Right kidney (tissue), 9 donors: Measurements from ENCODE around the gene FOXRED2.
"Not testable (repeated sequence)": the region's sequence is repeated elsewhere in the genome, so short reads cannot be mapped to it uniquely, and the experiment has no call there.

Source experiments
- DNase-seq: peaks from one replicate; pipeline ENCODE4 v3.0.0-alpha.2; 2016
- long read RNA-seq, 8 donors: transcript quantifications; one replicate each; lab custom pipeline, GENCODE V29; 2026

Gene FOXRED2
- long read RNA-seq, donor 1, partial matches to known transcripts, result 0 of 1 reads
- long read RNA-seq, donor 1, other reads (novel, unspliced or antisense), result 0 of 1 reads
- long read RNA-seq, donor 2, partial matches to known transcripts, result 7 of 10 reads
- long read RNA-seq, donor 2, other reads (novel, unspliced or antisense), result 0 of 10 reads
- long read RNA-seq, donor 3, partial matches to known transcripts, result 0 of 1 reads
- long read RNA-seq, donor 3, other reads (novel, unspliced or antisense), result 0 of 1 reads
- long read RNA-seq, donor 4, result 0 reads
- long read RNA-seq, donor 5, full-length matches to known transcripts, result 4 of 4 reads
- long read RNA-seq, donor 5, partial matches to known transcripts, result 0 of 4 reads
- long read RNA-seq, donor 5, other reads (novel, unspliced or antisense), result 0 of 4 reads
- long read RNA-seq, donor 6, full-length matches to known transcripts, result 4 of 11 reads
- long read RNA-seq, donor 6, partial matches to known transcripts, result 7 of 11 reads
- long read RNA-seq, donor 6, other reads (novel, unspliced or antisense), result 0 of 11 reads
- long read RNA-seq, donor 7, full-length matches to known transcripts, result 5 of 5 reads
- long read RNA-seq, donor 7, partial matches to known transcripts, result 0 of 5 reads
- long read RNA-seq, donor 7, other reads (novel, unspliced or antisense), result 0 of 5 reads
- long read RNA-seq, donor 8, result 0 reads

- DNase-seq, result peak; percentile 96
These were observed at the start of gene FOXRED2 for GRCh38 chr22:36506637-36507517. TSS of gene FOXRED2 (minus strand) at chr22:36507040. CDS start at chr22:36506422, 618 bp downstream.

GRCh38 chr22:36554098-36554497 lies 47.3 kb upstream of the FOXRED2 start:
- no peak for DNase-seq

- DNase-seq, result no peak
These were observed 45.4 kb upstream of the FOXRED2 start for GRCh38 chr22:36552289-36552688.

- DNase-seq, result no peak
These were observed 44.1 kb upstream of the FOXRED2 start for GRCh38 chr22:36550701-36551495.

GRCh38 chr22:36549033-36549432 lies 42.2 kb upstream of the FOXRED2 start:
- DNase-seq, result no peak

- no peak for DNase-seq
These were observed 41.8 kb upstream of the FOXRED2 start for GRCh38 chr22:36548606-36549005.

- no peak for DNase-seq
These were observed 40.1 kb upstream of the FOXRED2 start for GRCh38 chr22:36546932-36547331.

GRCh38 chr22:36546092-36546804 lies 39.4 kb upstream of the FOXRED2 start:
- no peak for DNase-seq

- DNase-seq, result no peak
These were observed 37.3 kb upstream of the FOXRED2 start for GRCh38 chr22:36544107-36544620.

- DNase-seq, result no peak
These were observed 35.1 kb upstream of the FOXRED2 start for GRCh38 chr22:36541831-36542411.

- DNase-seq, result no peak
These were observed 34.2 kb upstream of the FOXRED2 start for GRCh38 chr22:36540867-36541642.

GRCh38 chr22:36538529-36538928 lies 31.7 kb upstream of the FOXRED2 start:
- DNase-seq, result no peak

GRCh38 chr22:36536717-36537116 lies 29.9 kb upstream of the FOXRED2 start:
- peak; percentile 38 for DNase-seq

- not testable (repeated sequence) for DNase-seq
These were observed 26.5 kb upstream of the FOXRED2 start for GRCh38 chr22:36533320-36533719.

- no peak for DNase-seq
These were observed 25.6 kb upstream of the FOXRED2 start for GRCh38 chr22:36532466-36532865.

GRCh38 chr22:36528795-36529751 lies 22.2 kb upstream of the FOXRED2 start, which contains the start of gene EIF3D:
TSS of gene EIF3D (minus strand) at chr22:36529166. CDS start at chr22:36526121, 3,045 bp downstream.
- peak; percentile 97 for DNase-seq

- DNase-seq, result no peak
These were observed 21.5 kb upstream of the FOXRED2 start for GRCh38 chr22:36528341-36528740.

GRCh38 chr22:36522662-36523061 lies 15.8 kb upstream of the FOXRED2 start:
- no peak for DNase-seq
